Osteocyte (in vitro differentiated cells): ENCODE results near the gene NPHS1. TPM values are rescaled to one million over a fixed set of nuclear protein-coding genes. Genes with fewer than 3 reads are reported as not detected.
"Not testable (repeated sequence)": the region's sequence is repeated elsewhere in the genome, so short reads cannot be mapped to it uniquely, and the experiment has no call there.

Experiments
- DNase-seq: peaks from one replicate; pipeline ENCODE4 v3.0.0; 2021; ENCODE audit warnings: mixed read lengths; ENCODE audit not compliant: unreplicated experiment; ENCODE audit errors: extremely low spot score
- H3K27ac Mint-ChIP-seq: one replicate; pipeline ENCODE4 v1.8.0; 2021; ENCODE audit warnings: mild to moderate bottlenecking, mixed read lengths; ENCODE audit not compliant: unreplicated experiment
- H3K27me3 Mint-ChIP-seq: one replicate; pipeline ENCODE4 v1.8.0; 2021; ENCODE audit warnings: mixed read lengths; ENCODE audit not compliant: unreplicated experiment
- H3K36me3 Mint-ChIP-seq: one replicate; pipeline ENCODE4 v1.8.0; 2021; ENCODE audit warnings: mixed read lengths; ENCODE audit not compliant: unreplicated experiment
- H3K4me1 Mint-ChIP-seq: one replicate; pipeline ENCODE4 v1.8.0; 2021; ENCODE audit warnings: mixed read lengths; ENCODE audit not compliant: unreplicated experiment
- H3K4me3 Mint-ChIP-seq: one replicate; pipeline ENCODE4 v1.8.0; 2021; ENCODE audit warnings: mild to moderate bottlenecking, moderate library complexity, mixed read lengths; ENCODE audit not compliant: unreplicated experiment
- H3K9me3 Mint-ChIP-seq: one replicate; pipeline ENCODE4 v1.8.0; 2021; ENCODE audit warnings: mixed read lengths; ENCODE audit not compliant: unreplicated experiment
- CTCF ChIP-seq: fragments of 200-600 bp; sonication (generic); IDR thresholded peaks from 2 replicates; pipeline ENCODE4 v1.5.0; 2021; ENCODE audit warnings: antibody characterized with exemption, mild to moderate bottlenecking, moderate library complexity
- total RNA-seq: library from RNA; stranded (reverse); gene quantifications from 2 replicates; pipeline ENCODE4 v1.2.1, GENCODE V29; 2021

NPHS1 gene
- total RNA-seq, 1 donor from 2014 or later: not detected

- Mint-ChIP-seq H3K9me3 (no peaks in the 10 kb centered on the region), H3K27ac (no peak overlapping the region), H3K4me1 (peaks cover 15% of the 10 kb centered on the region), H3K27me3 (peaks cover 56% of the 10 kb centered on the region), H3K4me3 (no peak overlapping the region), H3K36me3 (no peaks in the 10 kb centered on the region)
- DNase-seq: no peak
- no peak for TF ChIP-seq CTCF
Observed at GRCh38 chr19:35843676-35844481, 8.4 kb downstream of the NPHS1 start.

- Mint-ChIP-seq H3K36me3 (no peaks in the 10 kb centered on the region), H3K27ac (no peak overlapping the region), H3K9me3 (no peaks in the 10 kb centered on the region), H3K27me3 (peaks cover 48% of the 10 kb centered on the region), H3K4me1 (peaks cover 15% of the 10 kb centered on the region), H3K4me3 (no peak overlapping the region)
- no peak for TF ChIP-seq CTCF
- no peak for DNase-seq
Observed at GRCh38 chr19:35842666-35843272, 9.5 kb downstream of the NPHS1 start.

- H3K36me3 Mint-ChIP-seq: no peaks in the 10 kb centered on the region
- H3K27me3 Mint-ChIP-seq: peaks cover 48% of the 10 kb centered on the region
- H3K9me3 Mint-ChIP-seq: no peaks in the 10 kb centered on the region
- H3K27ac Mint-ChIP-seq: no peak overlapping the region
- no peak overlapping the region for H3K4me3 Mint-ChIP-seq
- TF ChIP-seq CTCF: no peak
- peaks cover 15% of the 10 kb centered on the region for H3K4me1 Mint-ChIP-seq
- DNase-seq: no peak
Observed at GRCh38 chr19:35841961-35842595, 10.2 kb downstream of the NPHS1 start.

- H3K27me3 Mint-ChIP-seq, H3K9me3 Mint-ChIP-seq, H3K36me3 Mint-ChIP-seq, H3K27ac Mint-ChIP-seq, H3K4me3 Mint-ChIP-seq, H3K4me1 Mint-ChIP-seq, DNase-seq: not testable (repeated sequence)
Observed at GRCh38 chr19:35836096-35836495, 16.2 kb downstream of the NPHS1 start.

GRCh38 chr19:35833972-35834371, 18.3 kb downstream of the NPHS1 start:
- TF ChIP-seq CTCF: no peak
- no peak for DNase-seq
- Mint-ChIP-seq H3K27ac (no peak overlapping the region), H3K4me3 (no peak overlapping the region), H3K4me1 (no peaks in the 10 kb centered on the region), H3K36me3 (no peaks in the 10 kb centered on the region), H3K9me3 (no peaks in the 10 kb centered on the region), H3K27me3 (peaks cover 5% of the 10 kb centered on the region)
